GM18909 (cell line): ENCODE results near the gene SHISA4.
"Not testable (repeated sequence)": the region's sequence is repeated elsewhere in the genome, so short reads cannot be mapped to it uniquely, and the experiment has no call there.

Experiments
- ATAC-seq: cut with Tn5 transposase; IDR thresholded peaks from one replicate; pipeline ENCODE4 v1.9.1; 2021; ENCODE audit warnings: mild to moderate bottlenecking; ENCODE audit not compliant: unreplicated experiment, poor library complexity

Gene SHISA4

GRCh38 chr1:201895913-201896807 lies 7.5 kb downstream of the SHISA4 start:
- ATAC-seq = peak; percentile 75

DNA sequence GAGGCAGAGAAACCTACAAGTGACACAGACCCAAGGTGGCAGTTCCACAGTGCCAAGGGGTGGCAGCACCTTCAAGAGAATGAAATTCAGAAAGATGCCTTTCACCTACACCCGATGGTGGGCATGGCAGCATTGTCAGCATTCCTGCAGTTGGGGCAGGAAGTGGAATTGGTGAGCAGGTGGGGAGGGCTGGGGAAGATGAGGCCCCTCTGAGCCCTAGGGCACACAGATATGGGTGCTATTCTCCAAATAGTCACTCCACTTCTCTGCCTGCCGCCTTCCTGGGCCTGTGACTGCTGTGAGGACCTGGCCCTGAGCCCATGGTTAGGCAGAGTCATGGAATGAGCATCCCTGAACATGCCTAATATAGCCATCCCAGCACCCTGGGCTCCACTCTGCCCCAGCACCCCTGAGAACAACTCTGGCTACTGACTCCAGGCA lies 8.3 kb downstream of the SHISA4 start:
- ATAC-seq = no peak

GRCh38 chr1:201898240-201898894 lies 9.7 kb downstream of the SHISA4 start:
- no peak for ATAC-seq

- ATAC-seq = no peak
Measured at GRCh38 chr1:201898992-201899391, 10.3 kb downstream of the SHISA4 start.

GRCh38 chr1:201899683-201900429 lies 11.2 kb downstream of the SHISA4 start:
- no peak for ATAC-seq

- ATAC-seq = no peak
Measured at GRCh38 chr1:201900476-201900875, 11.8 kb downstream of the SHISA4 start.

GRCh38 chr1:201901036-201901435 lies 12.3 kb downstream of the SHISA4 start:
- not testable (repeated sequence) for ATAC-seq

- ATAC-seq = no peak
Measured at GRCh38 chr1:201902198-201902597, 13.5 kb downstream of the SHISA4 start.

DNA sequence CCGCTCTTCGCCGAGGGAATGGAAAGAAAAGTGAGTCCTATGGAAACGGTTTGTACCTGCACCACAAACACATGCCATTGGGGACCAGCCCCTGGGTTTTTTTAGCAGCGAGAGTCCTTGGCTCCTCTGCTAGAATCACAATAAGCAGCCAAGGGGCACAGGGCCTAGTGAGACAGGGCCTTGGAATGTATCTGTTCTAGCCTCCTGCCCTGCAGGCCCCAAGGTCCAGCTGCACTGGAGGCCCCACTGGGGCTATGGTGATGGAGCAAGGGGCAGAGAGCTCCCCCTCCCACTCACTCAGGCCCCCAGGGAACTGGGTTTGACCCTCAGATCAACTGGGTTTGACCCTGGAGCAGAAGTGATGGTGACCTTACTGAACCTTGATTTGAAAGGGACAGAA lies 14.4 kb downstream of the SHISA4 start:
- ATAC-seq = no peak

DNA sequence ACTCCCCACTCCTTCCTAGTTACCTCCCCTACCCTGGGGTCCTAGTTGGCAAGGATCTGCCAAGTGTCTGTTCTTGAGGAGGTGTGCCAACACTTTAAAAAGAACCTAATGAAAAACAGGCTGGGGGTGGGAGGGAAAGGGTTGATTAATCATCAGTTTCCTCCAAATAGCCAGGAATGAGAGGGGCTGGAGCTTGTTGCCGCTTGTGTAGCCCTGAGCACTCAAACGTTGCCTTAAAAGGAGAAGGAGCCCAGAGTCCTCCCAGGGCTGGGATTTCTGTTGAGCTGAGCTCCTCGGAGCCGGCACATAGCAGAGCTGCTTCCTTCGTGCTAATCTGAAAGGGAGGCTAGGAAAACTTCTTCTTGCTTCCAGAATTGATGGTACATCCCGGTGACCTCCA lies 15.9 kb downstream of the SHISA4 start:
- ATAC-seq = no peak

DNA sequence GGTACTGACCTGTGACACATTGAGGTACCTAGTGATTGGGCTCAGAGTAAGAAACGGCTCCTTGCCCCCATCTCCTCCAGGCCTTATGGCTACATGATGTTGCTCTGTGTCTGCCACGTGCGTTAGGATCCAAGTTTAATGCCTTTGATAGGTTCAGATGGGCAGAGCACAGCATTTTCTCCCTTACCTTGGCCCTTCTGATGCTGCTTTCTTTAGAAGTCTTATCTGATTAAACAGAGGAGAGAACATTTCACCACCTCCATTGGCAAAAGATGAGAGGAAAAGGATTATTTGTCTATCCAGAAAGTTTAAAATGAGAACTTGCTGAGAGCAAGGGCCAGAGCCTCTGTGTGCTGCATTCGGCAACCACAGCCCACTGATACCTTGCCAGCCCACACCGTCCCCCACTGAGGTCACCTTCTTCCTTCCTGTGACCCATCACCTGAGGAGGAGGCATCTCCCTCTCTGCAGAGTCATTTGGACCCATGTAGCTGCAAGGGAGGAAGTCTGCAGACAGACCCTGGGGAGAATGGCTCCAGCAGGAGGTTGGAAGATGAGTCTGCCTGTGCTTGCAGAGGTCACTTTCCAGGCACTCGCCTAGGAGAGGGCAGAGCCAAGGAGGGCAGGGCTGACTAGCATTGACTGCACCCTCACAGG lies 16.7 kb downstream of the SHISA4 start:
- no peak for ATAC-seq

DNA sequence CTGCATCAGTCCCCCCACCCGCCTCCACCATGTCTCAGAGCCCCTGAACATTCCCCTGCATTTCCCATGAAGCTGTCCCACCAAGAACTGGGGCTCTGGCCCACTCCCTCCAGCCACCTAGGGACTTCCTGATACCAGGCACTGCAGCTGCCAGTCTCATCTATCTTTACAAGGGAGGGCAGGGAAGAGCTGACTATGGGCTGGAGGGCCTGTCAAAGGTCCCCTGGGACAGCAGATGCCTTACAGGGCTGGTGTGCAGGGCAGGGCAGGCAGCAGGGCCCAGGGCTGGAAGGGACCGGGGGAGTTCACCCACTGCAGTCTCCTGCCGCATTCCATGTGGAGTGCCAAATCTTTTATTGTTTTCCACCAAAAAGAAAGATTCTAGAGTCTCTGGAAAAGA lies 17.6 kb downstream of the SHISA4 start:
- ATAC-seq = no peak

DNA sequence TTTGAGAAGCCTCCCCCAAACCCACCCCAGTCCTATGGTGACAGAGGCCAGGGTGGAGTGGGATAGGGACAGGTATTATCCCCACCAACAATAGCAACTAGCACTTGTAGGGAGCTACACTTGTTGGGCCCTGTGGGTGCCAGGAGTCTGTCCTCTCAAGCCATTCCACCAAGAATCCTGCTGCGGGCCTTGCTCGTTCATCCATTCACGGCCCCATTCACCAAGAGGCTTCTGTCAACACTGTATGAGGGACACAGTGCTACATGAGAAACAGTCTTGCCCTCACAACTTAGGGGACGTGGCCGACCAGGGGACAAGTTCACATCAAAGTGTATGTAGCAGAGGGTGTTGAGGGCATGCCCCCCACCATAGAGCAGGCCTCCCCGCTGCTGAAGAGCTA lies 18.9 kb downstream of the SHISA4 start:
- no peak for ATAC-seq

DNA sequence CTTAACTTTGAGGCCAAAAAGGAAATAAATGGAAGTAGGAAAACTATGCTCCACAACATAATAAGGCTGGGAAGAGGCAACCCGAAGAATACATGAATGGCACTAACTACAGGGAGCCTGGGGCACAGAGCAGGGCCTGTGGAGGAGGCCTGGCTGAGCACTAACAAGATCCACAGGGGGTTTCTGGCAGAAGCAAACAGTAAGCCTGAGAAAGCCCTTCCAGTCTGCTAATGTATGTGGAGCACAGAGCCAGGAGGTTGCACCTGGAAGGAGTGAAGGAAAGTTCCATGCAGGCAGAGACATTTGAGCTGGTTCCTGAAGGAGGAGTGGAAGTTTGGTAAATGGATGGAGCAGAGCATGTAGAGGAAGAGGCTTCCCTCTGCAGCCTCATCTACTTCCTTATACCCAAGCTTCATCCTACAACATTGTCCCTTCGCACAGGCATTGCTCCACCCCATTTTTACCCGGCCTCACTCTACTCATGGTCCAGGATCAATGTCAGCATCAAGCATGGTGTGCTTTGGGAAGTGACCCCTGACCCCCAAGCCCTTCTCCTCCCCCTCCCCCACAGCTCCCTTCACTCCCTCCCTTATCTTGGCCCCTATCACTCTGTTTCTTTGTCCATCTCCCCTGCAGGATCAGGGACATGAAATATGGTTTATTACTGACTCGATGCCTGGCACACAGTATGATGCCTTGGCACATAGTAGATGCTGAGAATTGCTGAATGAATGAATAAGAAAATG lies 23.3 kb downstream of the SHISA4 start:
- ATAC-seq = no peak

DNA sequence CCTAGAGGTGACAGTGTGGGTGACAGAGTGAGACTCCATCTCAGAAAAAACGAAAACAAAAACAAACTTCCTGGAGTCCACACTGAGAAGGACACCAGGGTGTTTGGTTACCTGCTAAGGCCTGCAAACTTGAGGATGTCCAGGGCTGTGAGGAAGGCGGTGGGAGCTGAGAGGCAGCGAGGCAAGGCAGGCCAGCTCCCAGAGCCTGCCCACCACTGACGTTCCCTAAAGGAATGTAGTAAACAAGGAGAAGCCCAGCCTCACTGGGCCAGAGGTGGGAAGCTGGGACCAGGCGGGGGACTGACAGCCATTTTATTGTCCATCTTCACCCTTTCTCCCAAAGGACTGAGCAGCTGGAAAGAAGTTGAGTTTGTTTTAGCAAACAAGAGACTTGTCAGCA lies 24.1 kb downstream of the SHISA4 start:
- ATAC-seq = no peak

DNA sequence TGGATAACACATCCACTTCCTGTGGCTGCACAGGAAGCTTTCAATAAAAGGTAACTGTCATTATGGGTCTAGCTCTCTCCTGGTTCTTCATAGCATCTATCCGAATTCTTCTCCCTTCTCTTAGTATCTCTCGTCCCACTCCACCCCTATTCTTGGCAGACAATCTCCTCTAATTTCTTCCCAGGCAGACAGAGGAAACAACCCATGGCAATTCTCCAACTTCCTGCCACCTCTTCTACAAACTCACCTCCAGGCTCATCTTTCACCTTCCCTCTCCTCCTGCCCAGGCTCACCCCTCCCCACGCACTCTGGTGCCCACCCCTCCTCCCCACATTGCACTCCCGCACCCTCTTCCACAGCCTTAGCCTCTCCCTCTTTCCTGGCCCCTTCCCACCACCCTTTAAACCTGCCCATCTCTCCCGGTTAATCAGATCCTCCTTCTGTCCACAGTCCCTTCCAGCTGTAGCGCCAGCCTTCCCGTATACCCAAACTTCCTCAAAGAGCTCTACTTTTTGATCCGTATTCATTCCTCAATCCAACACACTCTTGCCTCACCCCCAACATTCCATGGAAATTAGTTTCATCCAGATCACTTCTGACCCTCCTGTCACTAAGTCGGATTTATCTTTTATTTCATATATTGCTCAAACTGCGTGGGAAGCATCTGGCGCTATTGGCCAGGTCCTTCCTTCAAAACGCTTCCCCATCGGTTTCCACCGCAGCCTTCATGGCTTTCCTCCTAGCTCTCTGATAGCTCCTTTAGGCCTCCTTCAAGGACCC lies 25.9 kb downstream of the SHISA4 start:
- ATAC-seq = no peak

DNA sequence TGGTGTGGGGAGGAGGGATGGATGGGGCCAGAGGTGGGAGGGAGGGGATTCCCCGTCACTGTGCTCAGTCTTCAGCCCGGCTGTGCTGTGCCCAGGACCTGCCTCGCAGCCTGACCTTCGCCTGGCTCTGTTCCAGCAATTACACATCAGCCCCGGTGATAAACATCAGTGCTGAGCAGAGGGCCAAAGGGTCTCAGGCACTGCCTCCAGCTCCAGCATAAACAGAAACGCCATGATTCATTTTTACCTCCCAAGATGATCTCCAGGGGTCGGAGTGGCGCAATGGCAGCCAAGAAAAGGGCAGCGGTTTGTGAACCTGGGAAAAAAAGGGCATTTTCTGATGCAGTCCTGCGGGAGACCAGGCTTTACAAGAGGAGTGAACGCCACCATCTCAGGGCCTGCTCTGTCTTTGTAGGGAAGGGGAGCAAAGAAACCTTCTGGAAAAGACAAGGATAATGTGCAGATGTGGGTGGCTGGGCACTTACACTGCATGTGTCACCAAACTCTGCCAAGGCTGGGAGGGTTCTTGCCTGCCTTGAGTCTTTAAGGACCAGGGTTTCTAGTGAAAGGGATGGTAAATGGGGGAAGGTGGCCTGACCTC lies 28.1 kb downstream of the SHISA4 start:
- no peak for ATAC-seq

DNA sequence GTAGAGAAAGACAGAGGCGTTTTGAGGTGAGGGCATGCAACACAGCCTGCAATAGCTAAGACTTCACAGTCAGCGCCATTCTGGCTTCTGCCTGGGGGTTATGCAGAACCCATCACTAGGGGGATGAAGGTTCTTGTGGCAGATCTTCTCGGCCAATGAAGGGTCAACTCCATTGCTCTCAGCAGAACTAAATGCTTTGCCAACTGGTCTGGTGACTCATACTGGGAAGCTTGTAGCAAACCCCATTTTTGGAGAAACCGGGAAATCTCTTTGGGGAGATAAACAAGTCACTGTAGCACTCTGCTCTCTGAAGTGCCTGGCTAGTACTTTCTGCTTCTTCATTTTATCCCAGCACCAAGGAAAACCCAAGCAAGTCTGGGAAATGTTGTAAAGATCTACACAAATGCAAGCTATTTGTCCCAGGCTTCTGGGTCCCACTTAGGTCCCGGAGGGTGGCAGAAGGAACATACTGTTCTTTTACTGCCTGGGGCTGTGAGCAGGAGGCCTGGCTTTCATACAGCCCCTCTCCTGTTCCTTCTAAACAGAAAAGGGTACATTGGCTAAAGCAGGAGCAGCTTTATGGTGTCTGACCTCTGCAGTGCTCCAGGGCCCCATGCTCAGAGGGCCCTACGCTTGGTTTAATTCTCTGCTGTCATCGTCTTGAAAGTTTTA lies 28.8 kb downstream of the SHISA4 start:
- ATAC-seq = no peak
